Measurements from ENCODE around the gene FOXF1.

Gene FOXF1

DNA sequence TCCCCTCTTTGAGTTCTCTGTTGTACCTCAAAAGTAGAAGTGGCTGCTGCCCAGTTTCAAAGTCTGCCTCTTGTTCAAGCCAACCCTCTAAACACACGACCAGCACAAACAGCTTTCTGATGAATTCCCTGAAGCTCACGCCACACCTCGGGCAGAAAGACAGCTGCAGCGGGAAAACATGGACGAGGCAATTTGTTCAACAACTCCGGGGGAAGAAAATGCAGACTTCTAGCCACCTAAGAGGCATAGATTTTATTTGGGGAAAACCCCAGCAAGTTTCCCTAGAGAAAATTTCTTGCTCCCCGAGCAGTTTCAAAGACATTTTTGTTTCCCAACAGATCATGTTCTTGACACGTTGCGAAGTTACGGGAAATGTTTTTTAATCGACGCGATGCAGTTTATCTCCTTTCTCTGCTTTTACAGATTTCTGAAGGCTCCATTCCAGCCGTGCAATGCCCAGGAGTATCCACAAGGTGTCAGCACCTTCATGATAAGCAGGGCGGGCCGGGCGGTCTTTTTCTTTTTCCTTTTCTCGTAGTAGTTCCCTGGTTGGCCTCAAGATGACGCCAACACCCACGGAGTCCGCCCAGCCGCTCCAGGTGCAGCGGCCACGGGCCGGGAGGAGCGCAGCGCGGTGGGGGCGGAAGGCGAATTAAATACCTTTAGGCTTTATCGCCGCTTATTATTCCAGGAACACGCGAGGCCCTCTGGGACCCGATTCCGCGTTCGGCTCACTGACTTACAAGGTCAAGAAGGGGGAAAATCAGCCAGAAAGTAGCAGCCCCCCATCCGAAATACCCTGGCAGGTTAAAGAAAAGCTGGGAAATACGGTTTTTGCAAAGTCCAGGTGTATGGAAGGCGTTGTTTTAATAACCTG is 53.4 kb downstream of the FOXF1 start:
- peak; percentile 61 for DNase-seq

Data from SHP77 treated with DMSO at 0.1 percent for 48 hours (cell line).